AG10803 (cell line): ENCODE measurements around the gene ALPG.
"Not testable (repeated sequence)": the region's sequence is repeated elsewhere in the genome, so short reads cannot be mapped to it uniquely, and the experiment has no call there.

Source experiments
- DNase-seq: peaks from one replicate; pipeline ENCODE4 v3.0.0; 2010; ENCODE audit warnings: low read depth
- H3K4me3 ChIP-seq: 2 replicates; pipeline ENCODE4 v1.5.1; 2011; ENCODE audit warnings: mild to moderate bottlenecking, low read length, control low read depth
- TF ChIP-seq, protein P1 (sequence below): conservative IDR thresholded peaks from 2 replicates; pipeline ENCODE4 v1.5.1; 2011; ENCODE audit warnings: mild to moderate bottlenecking, low read length, control low read depth, inconsistent platforms

The ALPG gene

DNA sequence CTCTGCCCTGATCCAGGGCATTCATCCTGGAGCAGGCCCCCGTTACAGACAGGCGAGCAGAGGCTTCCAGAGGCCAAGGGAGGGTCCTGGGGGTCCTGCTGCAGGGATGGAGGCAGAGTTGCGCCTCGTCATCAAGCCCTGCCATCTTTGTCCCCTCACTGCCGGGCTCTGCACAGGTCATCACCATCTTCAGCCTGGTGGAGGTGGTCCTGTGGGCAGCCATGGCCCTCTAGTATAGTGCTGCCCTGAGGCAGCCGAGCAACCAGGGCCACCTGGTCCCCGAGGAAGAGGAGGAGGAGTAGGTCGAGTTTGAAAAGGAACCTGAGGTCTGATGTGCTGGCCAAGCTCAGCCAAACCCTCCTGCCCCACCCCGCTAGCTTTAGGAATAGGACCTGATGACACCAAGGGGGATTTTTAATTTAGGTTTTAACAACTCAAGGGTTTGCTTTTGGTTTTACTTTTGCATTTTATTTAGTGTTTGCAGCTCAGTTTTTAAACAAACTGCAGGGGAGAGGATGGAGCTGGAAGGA lies 40.5 kb downstream of the ALPG start:
- TF ChIP-seq, protein P1, sequence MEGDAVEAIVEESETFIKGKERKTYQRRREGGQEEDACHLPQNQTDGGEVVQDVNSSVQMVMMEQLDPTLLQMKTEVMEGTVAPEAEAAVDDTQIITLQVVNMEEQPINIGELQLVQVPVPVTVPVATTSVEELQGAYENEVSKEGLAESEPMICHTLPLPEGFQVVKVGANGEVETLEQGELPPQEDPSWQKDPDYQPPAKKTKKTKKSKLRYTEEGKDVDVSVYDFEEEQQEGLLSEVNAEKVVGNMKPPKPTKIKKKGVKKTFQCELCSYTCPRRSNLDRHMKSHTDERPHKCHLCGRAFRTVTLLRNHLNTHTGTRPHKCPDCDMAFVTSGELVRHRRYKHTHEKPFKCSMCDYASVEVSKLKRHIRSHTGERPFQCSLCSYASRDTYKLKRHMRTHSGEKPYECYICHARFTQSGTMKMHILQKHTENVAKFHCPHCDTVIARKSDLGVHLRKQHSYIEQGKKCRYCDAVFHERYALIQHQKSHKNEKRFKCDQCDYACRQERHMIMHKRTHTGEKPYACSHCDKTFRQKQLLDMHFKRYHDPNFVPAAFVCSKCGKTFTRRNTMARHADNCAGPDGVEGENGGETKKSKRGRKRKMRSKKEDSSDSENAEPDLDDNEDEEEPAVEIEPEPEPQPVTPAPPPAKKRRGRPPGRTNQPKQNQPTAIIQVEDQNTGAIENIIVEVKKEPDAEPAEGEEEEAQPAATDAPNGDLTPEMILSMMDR: no peak

DNA sequence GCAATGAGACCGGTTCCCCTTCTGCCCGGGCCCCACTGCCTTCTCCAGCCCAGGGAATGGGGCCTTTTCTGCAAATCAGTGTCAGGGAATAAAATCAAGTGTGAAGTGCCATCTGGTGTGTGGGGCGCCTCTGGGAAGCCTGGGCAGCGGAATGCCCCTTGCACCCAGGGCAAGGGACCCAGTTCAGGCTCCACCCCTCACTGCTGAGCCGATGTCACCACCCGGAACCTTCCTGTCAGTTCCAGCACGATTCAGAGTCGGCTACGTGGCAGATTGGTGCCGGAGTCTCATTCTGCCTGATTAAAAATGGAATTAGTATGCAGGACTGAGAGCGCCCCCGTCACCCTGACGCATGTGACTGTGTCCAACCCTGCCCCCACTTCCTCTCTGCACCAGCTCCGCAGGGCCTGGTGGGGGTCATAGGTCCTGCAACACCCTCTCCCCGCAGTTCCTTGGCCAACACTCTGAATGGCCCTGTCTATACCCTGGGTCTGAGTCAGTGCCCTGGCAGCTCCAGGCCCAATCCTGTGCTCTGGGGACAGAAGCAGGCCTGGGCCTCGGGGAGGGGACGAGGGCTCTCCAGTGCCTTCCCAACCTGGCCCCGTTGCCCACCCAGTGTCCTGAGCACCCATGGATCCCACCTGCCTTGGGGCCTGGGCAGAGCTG lies 41.1 kb downstream of the ALPG start:
- no peak for DNase-seq
- TF ChIP-seq, protein P1: no peak
- no peak overlapping the region for H3K4me3 ChIP-seq

More for the DNA sequence above, 40.5 kb downstream of the ALPG start:
- DNase-seq: no peak
- H3K4me3 ChIP-seq: no peak overlapping the region

DNA sequence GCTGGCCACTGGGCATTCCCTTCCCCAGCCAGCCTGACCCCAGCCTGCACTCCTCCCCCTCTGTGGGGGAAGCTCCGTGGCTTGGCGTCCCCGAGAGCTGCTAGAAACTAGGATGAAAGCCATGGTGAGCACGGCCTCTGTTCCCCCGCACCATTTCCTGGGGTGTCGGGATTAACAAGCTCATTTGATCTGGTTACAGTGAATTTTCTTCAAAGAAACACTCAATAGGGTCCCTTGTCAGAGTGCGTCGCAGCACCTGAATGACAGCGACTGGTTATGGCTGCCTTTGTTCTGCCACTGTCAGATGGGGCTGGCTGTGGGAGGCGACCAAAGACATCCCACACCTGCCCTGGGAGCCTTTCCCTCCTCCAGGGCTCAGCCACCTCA lies 41.7 kb downstream of the ALPG start:
- DNase-seq: no peak

DNA sequence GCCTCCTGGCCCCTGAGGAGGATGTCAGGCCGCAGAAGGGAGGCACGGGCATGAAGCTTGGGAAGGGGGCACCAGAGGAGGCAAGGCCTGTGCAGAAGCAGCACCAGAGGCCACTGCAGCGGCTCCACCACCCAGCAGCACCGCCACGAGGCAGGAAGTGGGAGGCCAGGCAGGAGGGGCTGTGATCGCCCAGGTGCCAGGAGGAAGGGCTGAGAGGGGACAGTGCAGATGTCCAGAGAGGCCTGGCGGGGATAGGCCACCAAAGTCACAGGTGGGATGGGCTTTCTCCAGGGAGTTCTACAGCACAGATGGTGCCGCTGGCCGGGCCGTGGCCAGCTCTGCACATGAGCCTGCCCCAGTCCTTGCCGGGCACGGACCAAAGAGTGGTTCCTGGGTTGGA lies 43.3 kb downstream of the ALPG start:
- DNase-seq: no peak
- no peak overlapping the region for H3K4me3 ChIP-seq
- TF ChIP-seq, protein P1: no peak

More for the DNA sequence above, 41.7 kb downstream of the ALPG start:
- TF ChIP-seq, protein P1: no peak
- no peak overlapping the region for H3K4me3 ChIP-seq

DNA sequence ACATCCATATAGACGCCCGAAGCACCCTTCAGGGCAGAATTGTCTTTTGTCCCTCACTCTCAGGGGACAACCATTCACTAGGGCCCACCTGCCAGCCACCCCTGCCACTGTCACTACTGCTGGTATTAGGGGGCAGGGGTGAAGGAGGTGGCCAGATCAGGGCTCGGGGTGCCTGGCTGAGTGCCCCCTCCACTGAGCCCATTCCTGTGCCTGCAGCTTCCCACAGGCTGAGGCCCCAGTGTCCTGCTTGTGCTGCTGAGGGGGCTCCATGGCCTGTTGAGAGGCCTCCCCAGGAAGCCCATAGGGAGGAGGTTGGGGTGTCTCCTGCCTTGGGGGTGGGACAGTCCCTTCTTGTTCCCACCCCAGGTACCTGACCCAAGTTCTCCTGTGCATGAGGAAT lies 45.0 kb downstream of the ALPG start:
- not testable (repeated sequence) for H3K4me3 ChIP-seq, DNase-seq

DNA sequence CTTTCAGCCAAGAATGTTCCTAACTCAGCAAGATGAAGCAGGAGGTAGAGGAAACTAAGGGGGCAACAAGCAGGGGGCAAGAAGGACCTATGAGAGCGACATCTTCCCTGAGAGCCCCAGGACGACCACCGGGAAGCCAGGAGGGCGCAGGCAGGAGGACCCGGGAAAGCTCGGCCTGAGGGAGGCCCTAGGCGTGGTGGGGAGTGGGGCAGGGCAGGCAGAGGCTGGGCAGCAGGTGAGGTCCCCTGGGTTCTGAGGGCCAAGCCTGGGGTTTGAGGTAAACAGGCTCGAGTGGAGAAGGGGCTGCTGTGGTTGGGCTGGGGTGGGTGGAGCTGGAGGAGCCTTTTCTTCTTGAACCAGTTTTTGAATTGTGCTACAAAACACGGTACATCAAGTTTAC lies 48.0 kb downstream of the ALPG start:
- H3K4me3 ChIP-seq: no peak overlapping the region

DNA sequence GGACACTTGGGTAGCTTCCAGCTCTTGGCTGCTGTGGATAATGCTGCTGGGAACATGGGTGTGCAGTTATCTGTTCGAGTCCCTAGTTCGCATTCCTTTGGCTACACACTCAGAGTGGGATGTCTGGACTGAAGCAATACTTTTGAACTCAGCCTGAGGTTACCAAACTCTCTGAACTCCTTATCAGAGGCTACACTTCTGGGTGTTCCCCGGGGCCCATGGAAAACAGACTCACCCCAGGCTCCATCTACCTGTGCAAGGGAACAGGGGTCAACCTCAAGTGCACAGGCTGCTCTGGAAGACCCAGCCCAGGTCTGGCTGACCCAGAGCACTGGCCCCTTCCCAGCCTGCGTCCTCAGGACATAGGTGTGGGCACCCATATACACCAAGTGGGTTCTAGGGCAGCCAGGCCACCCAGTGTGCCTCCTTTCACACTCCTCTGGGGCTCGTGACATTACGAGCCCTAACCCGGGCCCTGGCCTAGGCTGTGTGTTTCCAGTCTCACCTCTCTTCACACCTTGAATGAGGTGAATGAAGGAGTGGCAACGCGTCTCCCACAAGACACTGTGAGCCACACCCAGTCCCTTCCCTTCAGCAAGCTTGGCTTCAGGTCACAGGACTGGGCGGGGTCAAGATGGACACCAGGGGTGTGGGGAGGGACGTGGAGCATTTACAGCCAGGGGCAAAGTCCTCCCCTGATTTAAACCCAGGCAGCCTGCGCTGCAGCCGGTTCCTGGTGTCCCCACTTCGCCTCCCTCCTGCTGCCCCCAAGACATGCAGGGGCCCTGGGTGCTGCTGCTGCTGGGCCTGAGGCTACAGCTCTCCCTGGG lies 49.0 kb downstream of the ALPG start, which contains the start of gene ALPI:
Gene ALPI (plus strand): TSS at position 728 of the 830 bp plus-strand sequence. CDS start 47 bp downstream, at position 775.
- H3K4me3 ChIP-seq: no peak within 1 kb of the TSS
- TF ChIP-seq, protein P1: no peak
- no peak for DNase-seq

More for the DNA sequence above, 48.0 kb downstream of the ALPG start:
- DNase-seq: no peak
- TF ChIP-seq, protein P1: no peak
